ENCODE results near the gene TMEM201. TPM values are rescaled to one million over a fixed set of nuclear protein-coding genes. Genes with fewer than 3 reads are reported as not detected.

TMEM201 gene
- total and polyA plus RNA-seq, 2 experiments from 2014 or later = 25.0 to 28.0 TPM

DNA sequence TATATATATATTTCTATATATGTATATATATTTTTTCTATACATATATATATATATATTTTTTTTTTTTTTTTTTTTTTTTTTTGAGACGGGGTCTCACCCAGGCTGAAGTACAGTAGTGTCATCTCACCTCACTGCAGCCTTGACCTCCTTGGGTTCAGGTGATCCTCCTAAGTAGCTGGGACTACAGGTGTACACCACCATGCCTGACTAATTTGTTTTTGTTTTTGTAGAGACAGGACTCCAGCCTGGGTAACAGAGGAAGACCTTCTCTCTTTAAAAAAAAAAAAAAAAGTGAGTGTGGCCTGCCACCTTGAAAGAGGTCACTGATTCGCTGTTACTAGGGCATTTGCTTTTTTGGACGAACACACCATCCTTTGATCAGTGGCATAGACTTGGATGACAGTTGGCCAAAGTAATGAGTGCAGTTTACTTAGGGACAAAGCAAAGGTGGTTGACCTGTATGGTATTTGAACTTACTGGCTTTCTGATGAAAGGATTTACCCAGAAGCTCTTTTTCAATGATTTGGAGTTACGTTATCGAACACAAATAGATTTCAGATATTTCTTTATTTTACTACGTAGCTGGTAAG is 38.7 kb upstream of the TMEM201 start:
- TF ChIP-seq, protein P1, sequence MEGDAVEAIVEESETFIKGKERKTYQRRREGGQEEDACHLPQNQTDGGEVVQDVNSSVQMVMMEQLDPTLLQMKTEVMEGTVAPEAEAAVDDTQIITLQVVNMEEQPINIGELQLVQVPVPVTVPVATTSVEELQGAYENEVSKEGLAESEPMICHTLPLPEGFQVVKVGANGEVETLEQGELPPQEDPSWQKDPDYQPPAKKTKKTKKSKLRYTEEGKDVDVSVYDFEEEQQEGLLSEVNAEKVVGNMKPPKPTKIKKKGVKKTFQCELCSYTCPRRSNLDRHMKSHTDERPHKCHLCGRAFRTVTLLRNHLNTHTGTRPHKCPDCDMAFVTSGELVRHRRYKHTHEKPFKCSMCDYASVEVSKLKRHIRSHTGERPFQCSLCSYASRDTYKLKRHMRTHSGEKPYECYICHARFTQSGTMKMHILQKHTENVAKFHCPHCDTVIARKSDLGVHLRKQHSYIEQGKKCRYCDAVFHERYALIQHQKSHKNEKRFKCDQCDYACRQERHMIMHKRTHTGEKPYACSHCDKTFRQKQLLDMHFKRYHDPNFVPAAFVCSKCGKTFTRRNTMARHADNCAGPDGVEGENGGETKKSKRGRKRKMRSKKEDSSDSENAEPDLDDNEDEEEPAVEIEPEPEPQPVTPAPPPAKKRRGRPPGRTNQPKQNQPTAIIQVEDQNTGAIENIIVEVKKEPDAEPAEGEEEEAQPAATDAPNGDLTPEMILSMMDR (IDR thresholded peaks at IDR 0.05; ENCODE audit: low read depth, low read length) = no peak
- no peak overlapping the region for H3K27ac ChIP-seq
- DNase-seq (ENCODE audit: low read depth in 1 of 2, low spot score in 1 of 2) = no peak
- no peaks in the 10 kb centered on the region for H3K36me3 ChIP-seq
- H3K4me3 ChIP-seq = no peak overlapping the region
- H3K4me1 ChIP-seq (ENCODE audit: low read depth) = no peaks in the 10 kb centered on the region
- H3K27me3 ChIP-seq = no peaks in the 10 kb centered on the region
- H3K9me3 ChIP-seq (ENCODE audit: low read depth) = no peaks in the 10 kb centered on the region

DNA sequence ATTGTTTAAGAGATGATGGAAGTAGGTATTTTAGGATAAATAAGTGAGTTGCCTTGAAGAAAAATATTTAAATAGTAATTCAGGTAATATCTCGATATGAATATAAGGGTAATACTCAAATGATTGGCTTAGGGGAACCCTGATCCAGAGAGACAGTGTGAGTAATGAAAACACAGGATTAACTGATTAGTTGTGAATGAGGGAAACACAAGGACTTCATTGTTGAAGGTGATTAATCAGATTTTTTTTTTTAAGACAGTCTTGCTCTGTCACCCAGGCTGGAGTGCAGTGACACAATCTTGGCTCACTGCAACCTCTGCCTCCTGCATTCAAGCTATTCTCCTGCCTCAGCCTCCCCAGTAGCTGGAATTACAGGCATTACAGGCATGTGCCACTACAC is 36.7 kb upstream of the TMEM201 start:
- H3K27ac ChIP-seq = no peak overlapping the region
- no peak overlapping the region for H3K4me3 ChIP-seq
- H3K36me3 ChIP-seq = peaks cover 9% of the 10 kb centered on the region
- TF ChIP-seq, protein P1 (IDR thresholded peaks at IDR 0.05; ENCODE audit: low read depth, low read length) = no peak
- no peak for DNase-seq (ENCODE audit: low read depth in 1 of 2, low spot score in 1 of 2)
- no peaks in the 10 kb centered on the region for H3K9me3 ChIP-seq (ENCODE audit: low read depth)
- H3K4me1 ChIP-seq (ENCODE audit: low read depth) = no peaks in the 10 kb centered on the region
- no peaks in the 10 kb centered on the region for H3K27me3 ChIP-seq

DNA sequence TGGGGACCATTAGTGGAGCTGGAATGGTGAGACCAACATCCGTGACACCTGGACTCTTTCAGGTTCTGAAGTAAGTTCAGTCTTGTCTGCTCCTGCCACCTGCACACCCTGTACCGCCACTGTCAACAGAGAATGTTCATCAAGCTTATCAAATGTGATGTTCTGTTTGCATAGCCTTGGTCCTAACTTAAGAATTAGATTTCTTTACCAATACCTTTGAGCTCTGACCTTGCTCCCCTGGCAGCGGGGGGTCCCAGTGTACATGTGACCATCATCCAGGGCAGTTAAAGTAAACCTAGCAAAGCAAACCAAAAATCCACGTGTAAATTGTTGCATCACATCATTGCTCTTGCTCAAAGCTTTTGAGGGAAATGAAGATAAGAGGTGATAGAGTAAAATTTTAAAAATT is 35.0 kb upstream of the TMEM201 start:
- H3K27me3 ChIP-seq = no peaks in the 10 kb centered on the region
- no peak overlapping the region for H3K27ac ChIP-seq
- TF ChIP-seq, protein P1 (IDR thresholded peaks at IDR 0.05; ENCODE audit: low read depth, low read length) = no peak
- H3K4me1 ChIP-seq (ENCODE audit: low read depth) = peaks cover 12% of the 10 kb centered on the region
- no peaks in the 10 kb centered on the region for H3K9me3 ChIP-seq (ENCODE audit: low read depth)
- H3K36me3 ChIP-seq = peaks cover 9% of the 10 kb centered on the region
- no peak for DNase-seq (ENCODE audit: low read depth in 1 of 2, low spot score in 1 of 2)
- H3K4me3 ChIP-seq = no peak overlapping the region

DNA sequence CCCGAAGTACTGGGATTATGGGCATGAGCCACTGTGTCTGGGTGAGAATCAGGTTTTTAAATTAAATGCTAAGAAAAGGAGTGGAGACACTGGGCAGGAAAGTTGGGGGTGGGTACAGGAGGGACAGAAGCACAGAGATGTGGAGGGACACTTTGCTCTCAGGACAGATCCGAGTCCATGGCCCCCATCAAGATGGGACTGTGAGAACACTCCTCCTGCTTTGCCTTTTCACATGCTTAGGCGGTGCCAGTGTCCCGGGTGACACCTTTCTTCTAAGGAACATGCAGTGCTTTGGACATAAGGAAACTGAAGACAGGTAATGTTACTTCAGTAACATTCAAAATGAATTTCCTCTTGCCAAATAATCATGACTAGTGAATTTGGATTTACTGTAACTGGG is 32.8 kb upstream of the TMEM201 start:
- Histone ChIP-seq H3K27ac (no peak overlapping the region), H3K4me1 (ENCODE audit: low read depth) (peaks cover 26% of the 10 kb centered on the region), H3K4me3 (no peak overlapping the region), H3K36me3 (peaks cover 9% of the 10 kb centered on the region), H3K27me3 (no peaks in the 10 kb centered on the region), H3K9me3 (ENCODE audit: low read depth) (no peaks in the 10 kb centered on the region)
- TF ChIP-seq, protein P1 (IDR thresholded peaks at IDR 0.05; ENCODE audit: low read depth, low read length) = no peak
- DNase-seq (ENCODE audit: low read depth in 1 of 2, low spot score in 1 of 2) = no peak

DNA sequence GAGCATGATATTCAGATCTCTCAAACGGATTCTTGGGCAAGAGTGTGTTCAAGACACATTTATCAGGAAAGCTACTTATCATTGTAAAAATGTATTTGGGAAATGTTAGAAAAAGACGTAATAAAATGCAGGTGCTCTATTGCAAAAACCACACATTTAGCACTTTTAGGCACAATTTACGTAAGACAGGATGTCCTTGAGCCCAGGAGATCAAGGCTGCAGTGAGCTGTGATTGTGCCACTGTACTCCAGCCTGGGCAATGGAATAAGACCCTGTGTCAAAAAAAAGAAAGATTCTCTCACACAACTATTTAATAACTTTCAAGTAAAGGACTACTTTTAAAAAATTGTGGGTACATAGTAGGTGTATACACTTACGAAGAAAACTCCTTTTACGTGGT is 31.1 kb upstream of the TMEM201 start:
- Histone ChIP-seq H3K36me3 (peaks cover 9% of the 10 kb centered on the region), H3K9me3 (ENCODE audit: low read depth) (no peaks in the 10 kb centered on the region), H3K27ac (peak overlapping the region; percentile 93), H3K4me3 (no peak overlapping the region), H3K27me3 (no peaks in the 10 kb centered on the region), H3K4me1 (ENCODE audit: low read depth) (peaks cover 26% of the 10 kb centered on the region)
- TF ChIP-seq, protein P1 (IDR thresholded peaks at IDR 0.05; ENCODE audit: low read depth, low read length) = no peak
- DNase-seq (ENCODE audit: low read depth in 1 of 2, low spot score in 1 of 2) = no peak

Data from cardiac muscle cell (in vitro differentiated cells and primary cell).